Right lobe of liver (tissue), 4 donors: ENCODE data around the gene PDK2.

Source experiments
- CTCF ChIP-seq, 4 donors: fragments of 200-600 bp in 3 of 4; fragments of 450-650 bp in 1 of 4; IDR thresholded peaks; one replicate each; pipeline versions ENCODE4 v1.5.1 to v1.8.0; 2016 to 2022; ENCODE audit warnings: antibody characterized with exemption in 4 of 4, mild to moderate bottlenecking in 2 of 4
- POLR2A ChIP-seq: fragments of 450-650 bp; IDR thresholded peaks from one replicate; pipeline ENCODE4 v1.6.1; 2017; ENCODE audit warnings: antibody characterized with exemption, mild to moderate bottlenecking
- donor health status: DM: no; HTN: no; CAD: no.
- donor health status: DM: no; HTN: no; CAD: no.
- donor health status: DM: no; HTN: yes; CAD: no.

DNA sequence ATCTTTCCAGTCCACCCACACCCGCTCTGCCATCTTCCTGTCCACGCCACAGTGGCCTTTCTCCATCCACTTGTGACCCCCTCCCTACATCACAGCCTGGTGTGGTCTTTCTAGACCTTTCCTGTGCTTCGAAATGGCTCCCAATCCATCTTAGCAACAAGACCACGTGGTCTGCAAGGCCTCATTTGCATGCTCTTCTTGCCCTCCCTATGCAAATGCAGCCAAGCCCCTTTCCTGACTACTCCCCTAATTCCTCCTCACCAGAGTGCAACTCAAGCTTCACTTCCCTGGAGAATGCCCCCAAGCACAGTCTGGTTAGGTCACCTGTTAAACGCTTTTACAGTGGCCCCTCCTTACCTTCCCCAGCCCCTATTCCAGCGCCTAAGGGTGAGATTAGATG is 49.2 kb downstream of the PDK2 start:
- TF ChIP-seq CTCF (IDR thresholded peaks at IDR 0.05), result no peak
- no peak for TF ChIP-seq POLR2A
